ENCODE measurements around the gene NPAS2. TPM values are rescaled to one million over a fixed set of nuclear protein-coding genes. Genes with fewer than 3 reads are reported as not detected.

NPAS2 gene
- total RNA-seq, 1 donor from 2014 or later: 72.6 TPM

DNA sequence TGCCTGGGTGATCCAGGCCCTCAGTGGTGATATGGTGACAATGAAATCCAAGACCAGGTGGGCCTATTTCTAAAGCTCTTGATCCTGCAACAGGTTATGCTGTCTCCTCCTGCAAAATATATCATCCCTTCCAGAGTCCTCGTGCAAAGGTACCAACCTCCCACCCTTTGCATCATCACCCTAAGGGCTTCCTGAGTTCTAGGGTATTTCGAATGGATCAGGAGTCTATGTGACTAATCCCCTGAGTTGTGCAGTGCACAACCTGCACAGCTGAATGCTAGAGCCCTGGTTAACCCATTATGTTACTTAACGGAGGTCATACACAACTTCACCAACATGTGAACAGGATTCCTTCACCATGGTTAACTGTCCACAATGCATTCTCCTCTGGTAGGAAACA lies 13.4 kb upstream of the NPAS2 start:
- TF ChIP-seq, protein P1, sequence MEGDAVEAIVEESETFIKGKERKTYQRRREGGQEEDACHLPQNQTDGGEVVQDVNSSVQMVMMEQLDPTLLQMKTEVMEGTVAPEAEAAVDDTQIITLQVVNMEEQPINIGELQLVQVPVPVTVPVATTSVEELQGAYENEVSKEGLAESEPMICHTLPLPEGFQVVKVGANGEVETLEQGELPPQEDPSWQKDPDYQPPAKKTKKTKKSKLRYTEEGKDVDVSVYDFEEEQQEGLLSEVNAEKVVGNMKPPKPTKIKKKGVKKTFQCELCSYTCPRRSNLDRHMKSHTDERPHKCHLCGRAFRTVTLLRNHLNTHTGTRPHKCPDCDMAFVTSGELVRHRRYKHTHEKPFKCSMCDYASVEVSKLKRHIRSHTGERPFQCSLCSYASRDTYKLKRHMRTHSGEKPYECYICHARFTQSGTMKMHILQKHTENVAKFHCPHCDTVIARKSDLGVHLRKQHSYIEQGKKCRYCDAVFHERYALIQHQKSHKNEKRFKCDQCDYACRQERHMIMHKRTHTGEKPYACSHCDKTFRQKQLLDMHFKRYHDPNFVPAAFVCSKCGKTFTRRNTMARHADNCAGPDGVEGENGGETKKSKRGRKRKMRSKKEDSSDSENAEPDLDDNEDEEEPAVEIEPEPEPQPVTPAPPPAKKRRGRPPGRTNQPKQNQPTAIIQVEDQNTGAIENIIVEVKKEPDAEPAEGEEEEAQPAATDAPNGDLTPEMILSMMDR (IDR thresholded peaks at IDR 0.05): no peak
- Histone ChIP-seq H3K4me1 (no peaks in the 10 kb centered on the region), H3K27ac (no peak overlapping the region), H3K36me3 (no peaks in the 10 kb centered on the region), H3K27me3 (no peaks in the 10 kb centered on the region), H3K4me3 (no peak overlapping the region), H3K9me3 (no peaks in the 10 kb centered on the region)
- no peak for DNase-seq (ENCODE audit: low spot score in 2 of 2)
- intact Hi-C loops (cut with DNase I): no loop called here

DNA sequence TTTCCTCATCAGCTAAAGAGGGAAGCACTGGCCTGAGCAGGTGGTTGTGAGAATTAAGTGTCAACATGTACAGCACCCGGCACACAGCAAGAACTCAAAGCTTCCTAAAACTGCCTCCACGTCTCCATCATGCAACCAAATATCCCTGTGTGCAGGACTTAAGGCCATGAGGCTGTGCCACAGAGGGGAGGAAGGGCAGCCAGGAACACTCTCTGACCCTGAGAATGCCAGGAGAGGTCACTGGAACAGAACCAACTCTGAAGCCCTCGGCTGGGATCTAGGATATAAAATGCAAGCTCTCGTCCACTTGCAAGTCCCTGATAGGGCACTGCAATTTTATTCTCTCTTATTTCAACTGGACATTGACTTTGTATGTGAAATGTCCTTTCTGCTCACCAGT lies 12.2 kb upstream of the NPAS2 start:
- Histone ChIP-seq H3K4me1 (no peaks in the 10 kb centered on the region), H3K9me3 (no peaks in the 10 kb centered on the region), H3K4me3 (no peak overlapping the region), H3K27me3 (no peaks in the 10 kb centered on the region), H3K27ac (no peak overlapping the region), H3K36me3 (no peaks in the 10 kb centered on the region)
- TF ChIP-seq, protein P1 (IDR thresholded peaks at IDR 0.05): no peak
- intact Hi-C loops (cut with DNase I): no loop called here
- no peak for DNase-seq (ENCODE audit: low spot score in 2 of 2)

DNA sequence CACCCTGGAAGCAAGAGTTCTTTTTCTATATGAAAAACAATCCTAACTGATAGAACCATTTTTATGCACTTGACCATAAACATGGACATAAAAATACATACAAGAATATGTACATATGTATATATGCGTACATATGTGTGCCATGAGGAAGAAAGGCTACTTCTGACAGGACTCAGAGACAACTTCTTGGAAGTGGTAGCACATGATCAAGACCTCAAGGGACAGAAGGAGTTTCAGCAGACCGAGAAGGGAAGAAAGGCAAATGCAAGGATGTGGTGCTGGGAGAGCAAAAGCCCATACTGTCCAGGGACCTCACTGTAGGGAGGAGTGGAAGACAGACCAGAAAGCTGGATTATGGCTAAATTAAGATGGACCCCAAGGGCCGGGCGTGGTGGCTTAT lies 11.4 kb upstream of the NPAS2 start:
- Histone ChIP-seq H3K4me3 (no peak overlapping the region), H3K27ac (no peak overlapping the region), H3K9me3 (no peaks in the 10 kb centered on the region), H3K4me1 (peaks cover 0 to 5% of the 10 kb centered on the region in 2 donors), H3K36me3 (no peaks in the 10 kb centered on the region), H3K27me3 (no peaks in the 10 kb centered on the region)
- intact Hi-C loops (cut with DNase I): no loop called here
- TF ChIP-seq, protein P1 (IDR thresholded peaks at IDR 0.05): no peak
- DNase-seq (ENCODE audit: low spot score in 2 of 2): no peak

DNA sequence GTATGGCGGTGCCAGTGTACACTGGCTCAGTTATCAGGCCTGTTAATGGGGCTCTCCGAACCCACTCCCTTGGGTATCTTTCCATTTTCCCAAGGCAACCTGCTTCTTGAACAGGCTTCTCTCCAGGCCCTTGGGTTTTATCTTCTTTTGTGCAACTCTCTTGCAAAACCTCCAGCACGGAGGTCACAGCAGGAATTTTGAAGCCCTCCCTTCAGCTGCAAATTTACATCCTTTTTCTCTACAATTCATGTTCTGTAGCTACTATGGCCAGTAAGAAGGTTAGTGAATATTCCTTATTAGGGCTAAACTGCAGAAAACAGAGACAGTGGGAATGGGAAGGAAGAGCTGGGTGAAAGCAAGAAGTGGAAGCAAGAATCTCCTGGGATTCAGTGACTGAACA lies 10.4 kb upstream of the NPAS2 start:
- Histone ChIP-seq H3K27ac (no peak overlapping the region), H3K9me3 (no peaks in the 10 kb centered on the region), H3K4me3 (no peak overlapping the region), H3K4me1 (peaks cover 3 to 12% of the 10 kb centered on the region in 2 donors), H3K36me3 (no peaks in the 10 kb centered on the region), H3K27me3 (no peaks in the 10 kb centered on the region)
- no peak for DNase-seq (ENCODE audit: low spot score in 2 of 2)
- TF ChIP-seq, protein P1 (IDR thresholded peaks at IDR 0.05): no peak
- intact Hi-C loops (cut with DNase I): no loop called here

DNA sequence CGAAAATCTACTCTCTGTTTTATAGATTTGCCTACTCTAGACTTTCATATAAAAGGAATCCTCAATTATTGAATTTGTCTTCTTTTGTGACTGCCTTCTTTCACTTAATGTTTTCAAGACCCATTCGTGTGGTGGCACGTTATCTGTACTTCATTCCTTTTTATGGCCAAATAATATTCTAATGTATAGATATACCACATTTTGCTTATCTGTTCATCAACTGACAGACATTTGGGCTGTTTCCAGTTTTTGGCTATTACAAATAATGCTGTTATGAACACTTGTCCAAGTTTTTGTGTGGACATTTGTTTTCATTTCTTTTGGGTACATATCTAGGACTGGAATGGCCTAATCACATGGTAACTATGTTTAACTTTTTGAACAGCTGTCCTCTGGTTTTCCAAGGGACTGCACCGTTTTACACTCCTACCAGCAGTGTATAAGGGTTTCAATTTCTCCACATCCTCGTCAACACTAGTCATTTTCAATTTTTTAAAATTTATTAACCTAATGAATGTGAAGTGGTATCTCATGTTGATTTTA lies 9.3 kb upstream of the NPAS2 start:
- Histone ChIP-seq H3K27ac (no peak overlapping the region), H3K4me1 (peaks cover 3 to 15% of the 10 kb centered on the region in 2 donors), H3K36me3 (no peaks in the 10 kb centered on the region), H3K4me3 (no peak overlapping the region), H3K9me3 (no peaks in the 10 kb centered on the region), H3K27me3 (no peaks in the 10 kb centered on the region)
- intact Hi-C loops (cut with DNase I): no loop called here
- TF ChIP-seq, protein P1 (IDR thresholded peaks at IDR 0.05): no peak
- DNase-seq (ENCODE audit: low spot score in 2 of 2): no peak

DNA sequence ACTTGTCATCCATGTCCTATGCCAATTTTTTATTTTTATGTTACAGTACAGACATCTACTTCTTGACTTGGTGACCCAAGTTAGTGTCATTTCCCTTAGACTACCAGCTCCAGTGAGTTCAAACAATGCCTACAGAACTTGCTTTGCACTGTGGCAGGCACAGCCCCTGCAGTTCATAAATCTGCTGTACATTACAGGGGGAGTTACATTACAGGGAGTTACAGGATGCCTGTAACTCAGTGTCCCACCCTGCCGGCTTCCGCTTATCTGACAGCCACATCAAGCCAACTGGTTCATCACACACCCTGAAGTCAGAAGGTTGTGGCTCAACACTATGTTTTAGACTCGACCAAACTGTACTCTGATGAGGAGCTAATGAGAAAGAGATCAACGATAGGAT lies 7.8 kb upstream of the NPAS2 start:
- H3K36me3 ChIP-seq: no peaks in the 10 kb centered on the region
- no peak for DNase-seq (ENCODE audit: low spot score in 2 of 2)
- intact Hi-C loops (cut with DNase I): no loop called here
- peaks cover 3 to 15% of the 10 kb centered on the region in 2 donors for H3K4me1 ChIP-seq
- TF ChIP-seq, protein P1 (IDR thresholded peaks at IDR 0.05): no peak
- H3K4me3 ChIP-seq: no peak overlapping the region
- no peak overlapping the region for H3K27ac ChIP-seq
- no peaks in the 10 kb centered on the region for H3K9me3 ChIP-seq
- no peaks in the 10 kb centered on the region for H3K27me3 ChIP-seq

Measured in ascending aorta (tissue), 2 donors.